H9 (cell line): ENCODE data around the gene PPP1R16B. TPM values are rescaled to one million over a fixed set of nuclear protein-coding genes. Genes with fewer than 3 reads are reported as not detected.

Experiments used
- DNase-seq: peaks from one replicate; pipeline ENCODE4 v3.0.0-alpha.2; 2017
- H2AFZ ChIP-seq: one replicate; pipeline ENCODE4 v1.6.1; 2013; ENCODE audit warnings: mild to moderate bottlenecking, low read length, control low read depth, moderate library complexity
- H2AK5ac ChIP-seq: 2 replicates; pipeline ENCODE4 v1.6.1; 2013; ENCODE audit warnings: low read length, control low read depth, mixed read lengths; ENCODE audit not compliant: insufficient read length
- H2BK120ac ChIP-seq: one replicate; pipeline ENCODE4 v1.6.1; 2013; ENCODE audit warnings: low read depth, mild to moderate bottlenecking, low read length, control low read depth, inconsistent platforms; ENCODE audit not compliant: poor library complexity, severe bottlenecking
- H2BK12ac ChIP-seq: 2 replicates; pipeline ENCODE4 v1.6.1; 2013; ENCODE audit warnings: low read length, control low read depth, mixed read lengths, low read depth; ENCODE audit not compliant: insufficient read length
- H2BK15ac ChIP-seq: 2 replicates; pipeline ENCODE4 v1.6.1; 2013; ENCODE audit warnings: low read depth, low read length, control low read depth
- H2BK20ac ChIP-seq: one replicate; pipeline ENCODE4 v1.6.1; 2013; ENCODE audit warnings: low read depth, mild to moderate bottlenecking, low read length, control low read depth, inconsistent platforms; ENCODE audit not compliant: poor library complexity, severe bottlenecking
- H2BK5ac ChIP-seq: 2 replicates; pipeline ENCODE4 v1.6.1; 2013; ENCODE audit warnings: low read length, control low read depth, mixed read lengths; ENCODE audit not compliant: insufficient read length
- H3K14ac ChIP-seq: 2 replicates; pipeline ENCODE4 v1.6.1; 2013; ENCODE audit warnings: low read length, control low read depth; ENCODE audit not compliant: insufficient read depth
- H3K18ac ChIP-seq: 2 replicates; pipeline ENCODE4 v1.6.1; 2013; ENCODE audit warnings: low read depth, mild to moderate bottlenecking, mixed read lengths, low read length, control low read depth; ENCODE audit not compliant: insufficient read length
- H3K23ac ChIP-seq: 2 replicates; pipeline ENCODE4 v1.6.1; 2013; ENCODE audit warnings: low read length, control low read depth, mixed read lengths, low read depth; ENCODE audit not compliant: insufficient read length
- H3K23me2 ChIP-seq: 2 replicates; pipeline ENCODE4 v1.6.1; 2013; ENCODE audit warnings: low read depth, mild to moderate bottlenecking, mixed read lengths, low read length, control low read depth; ENCODE audit not compliant: insufficient read length, poor library complexity, severe bottlenecking
- H3K27ac ChIP-seq: 2 replicates; pipeline ENCODE4 v1.5.1; 2013; ENCODE audit warnings: low read length, control low read depth, mixed read lengths, low read depth; ENCODE audit not compliant: insufficient read length
- H3K27me3 ChIP-seq: 2 replicates; pipeline ENCODE4 v1.6.1; 2013; ENCODE audit warnings: low read length, control low read depth, inconsistent platforms; ENCODE audit not compliant: insufficient read depth
- H3K4ac ChIP-seq: 2 replicates; pipeline ENCODE4 v1.6.1; 2013; ENCODE audit warnings: low read depth, mild to moderate bottlenecking, control low read depth, inconsistent platforms, low read length, moderate library complexity
- H3K4me1 ChIP-seq: 2 replicates; pipeline ENCODE4 v1.6.1; 2013; ENCODE audit warnings: low read length, control low read depth, inconsistent platforms; ENCODE audit not compliant: insufficient read depth
- H3K4me2 ChIP-seq: 2 replicates; pipeline ENCODE4 v1.6.1; 2013; ENCODE audit warnings: low read length, control low read depth, mixed read lengths; ENCODE audit not compliant: insufficient read length, insufficient read depth
- H3K56ac ChIP-seq: 2 replicates; pipeline ENCODE4 v1.6.1; 2013; ENCODE audit warnings: low read depth, mild to moderate bottlenecking, mixed read lengths, low read length, control low read depth; ENCODE audit not compliant: insufficient read length
- H3K79me1 ChIP-seq: 2 replicates; pipeline ENCODE4 v1.6.1; 2013; ENCODE audit warnings: low read depth, mild to moderate bottlenecking, moderate library complexity, low read length, control low read depth, inconsistent platforms; ENCODE audit not compliant: insufficient read depth, poor library complexity, severe bottlenecking
- H3K79me2 ChIP-seq: 2 replicates; pipeline ENCODE4 v1.6.1; 2013; ENCODE audit warnings: low read length, control low read depth, inconsistent platforms; ENCODE audit not compliant: insufficient read depth
- H3K9ac ChIP-seq: 2 replicates; pipeline ENCODE4 v1.6.1; 2013; ENCODE audit warnings: low read length, control low read depth, mixed read lengths; ENCODE audit not compliant: insufficient read length; ENCODE audit errors: extremely low read depth
- H3K9me3 ChIP-seq: one replicate; pipeline ENCODE4 v1.6.1; 2013; ENCODE audit warnings: low read depth, low read length, inconsistent platforms; ENCODE audit not compliant: control insufficient read depth
- H3T11ph ChIP-seq: one replicate; pipeline ENCODE4 v1.6.1; 2013; ENCODE audit warnings: mild to moderate bottlenecking, low read length, control low read depth, inconsistent platforms
- H4K20me1 ChIP-seq: one replicate; pipeline ENCODE4 v1.6.1; 2013; ENCODE audit not compliant: control insufficient read depth, insufficient read length, insufficient read depth
- H4K5ac ChIP-seq: 2 replicates; pipeline ENCODE4 v1.6.1; 2013; ENCODE audit warnings: low read depth, mild to moderate bottlenecking, mixed read lengths, low read length, control low read depth; ENCODE audit not compliant: insufficient read length
- H4K8ac ChIP-seq: replicated peaks from 2 replicates; pipeline ENCODE4 v1.6.1; 2013; ENCODE audit warnings: low read length, control low read depth, mixed read lengths, low read depth; ENCODE audit not compliant: insufficient read length
- H4K91ac ChIP-seq: 2 replicates; pipeline ENCODE4 v1.6.1; 2013; ENCODE audit warnings: low read depth, mild to moderate bottlenecking, moderate library complexity, mixed read lengths, low read length, control low read depth; ENCODE audit not compliant: insufficient read length
- H3K27ac Mint-ChIP-seq, 3 experiments: 2 replicates in 2 of 3; 3 replicates in 1 of 3; pipeline ENCODE4 v1.8.0; 2020 to 2021; ENCODE audit warnings: mixed read lengths in 3 of 3, mild to moderate bottlenecking in 1 of 3, moderate library complexity in 1 of 3
- H3K27me3 Mint-ChIP-seq: 2 replicates; pipeline ENCODE4 v1.8.0; 2021; ENCODE audit warnings: low read depth, mild to moderate bottlenecking, moderate library complexity, mixed read lengths
- H3K36me3 Mint-ChIP-seq, 3 experiments: 2 replicates in 2 of 3; 3 replicates in 1 of 3; pipeline ENCODE4 v1.8.0; 2020 to 2021; ENCODE audit warnings: low read depth in 3 of 3, mixed read lengths in 3 of 3; ENCODE audit not compliant: insufficient read depth in 1 of 3
- H3K4me1 Mint-ChIP-seq, 2 experiments: 2 replicates each; pipeline ENCODE4 v1.8.0; 2020; ENCODE audit warnings: mixed read lengths in 2 of 2
- H3K4me3 Mint-ChIP-seq, 2 experiments: 2 replicates in 1 of 2; 3 replicates in 1 of 2; pipeline ENCODE4 v1.8.0; 2020 to 2021; ENCODE audit warnings: mild to moderate bottlenecking in 2 of 2, mixed read lengths in 2 of 2, moderate library complexity in 1 of 2
- H3K9me3 Mint-ChIP-seq, 2 experiments: 2 replicates in 1 of 2; 3 replicates in 1 of 2; pipeline ENCODE4 v1.8.0; 2020; ENCODE audit warnings: mild to moderate bottlenecking in 2 of 2, mixed read lengths in 2 of 2, moderate library complexity in 1 of 2
- CTCF ChIP-seq: fragments of 200-600 bp; sonication (generic); conservative IDR thresholded peaks from 3 replicates; pipeline ENCODE4 v1.8.0; 2021; ENCODE audit warnings: antibody characterized with exemption, mild to moderate bottlenecking
- WGBS: extraction: QIAGEN DNeasy Blood & Tissue Kit; methylation state at CpG from one replicate; pipeline ENCODE4 v1.1.7; 2013; ENCODE audit warnings: missing lambda C conversion rate, low lambda C conversion rate, mixed read lengths; ENCODE audit not compliant: insufficient read length; ENCODE audit errors: extremely low coverage; 5-methylcytosine and 5-hydroxymethylcytosine counted together
- total RNA-seq: library from RNA; stranded (reverse); gene quantifications from 2 replicates; pipeline ENCODE4 v1.2.1, GENCODE V29; 2021

The PPP1R16B gene
- total RNA-seq, 1 experiment from 2014 or later, result 8.2 TPM

GRCh38 chr20:38889050-38889449 is 83.6 kb downstream of the PPP1R16B start:
- H2BK15ac ChIP-seq, result no peak overlapping the region
- peaks cover 5% of the 10 kb centered on the region for H3K23me2 ChIP-seq
- H3T11ph ChIP-seq, result no peak overlapping the region
- H3K4me1 ChIP-seq, result peaks cover 3% of the 10 kb centered on the region; the same call in 1 of the 2 replicates
- H3K4ac ChIP-seq, result no peak overlapping the region
- H3K18ac ChIP-seq, result no peak overlapping the region
- no peak overlapping the region for H2BK120ac ChIP-seq
- H2AK5ac ChIP-seq, result no peak overlapping the region
- TF ChIP-seq CTCF, result no peak
- peaks cover 12 to 14% of the 10 kb centered on the region in 2 experiments for H3K4me1 Mint-ChIP-seq
- no peak overlapping the region for H3K23ac ChIP-seq
- no peak for DNase-seq
- H3K9me3 ChIP-seq, result no peaks in the 10 kb centered on the region
- no peaks in the 10 kb centered on the region for H4K20me1 ChIP-seq
- no peak overlapping the region for H3K27ac Mint-ChIP-seq
- no peaks in the 10 kb centered on the region for H3K9me3 Mint-ChIP-seq
- H2AFZ ChIP-seq, result no peak overlapping the region
- no peaks in the 10 kb centered on the region for H3K36me3 Mint-ChIP-seq
- H3K27ac ChIP-seq, result no peak overlapping the region
- H3K9ac ChIP-seq, result no peak overlapping the region
- H3K4me3 Mint-ChIP-seq, result no peak overlapping the region
- no peak overlapping the region for H3K4me2 ChIP-seq
- H2BK20ac ChIP-seq, result no peak overlapping the region
- H4K5ac ChIP-seq, result no peak overlapping the region
- no peak overlapping the region for H4K8ac ChIP-seq
- H3K27me3 Mint-ChIP-seq, result no peaks in the 10 kb centered on the region
- no peak overlapping the region for H2BK12ac ChIP-seq
- H2BK5ac ChIP-seq, result no peak overlapping the region
- H3K79me1 ChIP-seq, result no peaks in the 10 kb centered on the region
- no peak overlapping the region for H4K91ac ChIP-seq
- H3K27me3 ChIP-seq, result no peaks in the 10 kb centered on the region
- no peak overlapping the region for H3K14ac ChIP-seq
- H3K56ac ChIP-seq, result no peak overlapping the region
- no peaks in the 10 kb centered on the region for H3K79me2 ChIP-seq
- whole genome bisulfite sequencing, result no CpG with 5 or more reads among the region's 2 CpGs
